GM12891 (cell line): ENCODE measurements around the gene PDPN.

ENCODE experiments used
- POLR2A ChIP-seq: IDR thresholded peaks from 2 replicates; pipeline ENCODE4 v1.6.1; 2011; ENCODE audit warnings: low read depth, low read length, control low read depth
- POLR2AphosphoS5 ChIP-seq: IDR thresholded peaks from 2 replicates; pipeline ENCODE4 v1.6.1; 2011; ENCODE audit warnings: low read depth, low read length, control low read depth
- SPI1 ChIP-seq: IDR thresholded peaks from 2 replicates; pipeline ENCODE4 v1.6.1; 2011; ENCODE audit warnings: low read depth, low read length, control low read depth
- TAF1 ChIP-seq: IDR thresholded peaks from 2 replicates; pipeline ENCODE4 v1.6.1; 2011; ENCODE audit warnings: low read depth, low read length, control low read depth

DNA sequence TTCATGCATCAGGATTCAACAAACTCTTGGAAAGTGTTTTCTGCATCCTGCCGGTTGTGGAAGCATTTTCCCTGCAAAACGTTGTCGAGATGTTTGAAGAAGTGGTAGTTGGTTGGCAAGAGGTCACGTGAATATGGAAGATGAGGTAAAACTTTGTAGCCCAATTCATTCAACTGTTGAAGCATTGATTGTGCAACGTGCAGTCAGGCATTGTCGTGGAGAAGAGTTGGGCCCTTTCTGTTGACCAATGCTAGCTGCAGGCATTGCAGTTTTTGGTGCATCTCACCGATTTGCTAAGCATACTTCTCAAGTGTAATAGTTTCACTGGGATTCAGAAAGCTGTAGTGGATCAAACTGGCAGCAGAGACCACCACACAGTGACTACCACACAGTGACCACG, 59.4 kb downstream of the PDPN start:
- TF ChIP-seq POLR2AphosphoS5 (no peak), POLR2A (no peak), TAF1 (no peak), SPI1 (no peak)
